H9 (cell line): ENCODE measurements around the gene KIRREL3. TPM values are rescaled to one million over a fixed set of nuclear protein-coding genes. Genes with fewer than 3 reads are reported as not detected.

Experiments
- DNase-seq: peaks from one replicate; pipeline ENCODE4 v3.0.0-alpha.2; 2017
- H2AFZ ChIP-seq: one replicate; pipeline ENCODE4 v1.6.1; 2013; ENCODE audit warnings: mild to moderate bottlenecking, low read length, control low read depth, moderate library complexity
- H2AK5ac ChIP-seq: 2 replicates; pipeline ENCODE4 v1.6.1; 2013; ENCODE audit warnings: low read length, control low read depth, mixed read lengths; ENCODE audit not compliant: insufficient read length
- H2BK120ac ChIP-seq: one replicate; pipeline ENCODE4 v1.6.1; 2013; ENCODE audit warnings: low read depth, mild to moderate bottlenecking, low read length, control low read depth, inconsistent platforms; ENCODE audit not compliant: poor library complexity, severe bottlenecking
- H2BK12ac ChIP-seq: 2 replicates; pipeline ENCODE4 v1.6.1; 2013; ENCODE audit warnings: low read length, control low read depth, mixed read lengths, low read depth; ENCODE audit not compliant: insufficient read length
- H2BK15ac ChIP-seq: 2 replicates; pipeline ENCODE4 v1.6.1; 2013; ENCODE audit warnings: low read depth, low read length, control low read depth
- H2BK20ac ChIP-seq: one replicate; pipeline ENCODE4 v1.6.1; 2013; ENCODE audit warnings: low read depth, mild to moderate bottlenecking, low read length, control low read depth, inconsistent platforms; ENCODE audit not compliant: poor library complexity, severe bottlenecking
- H2BK5ac ChIP-seq: 2 replicates; pipeline ENCODE4 v1.6.1; 2013; ENCODE audit warnings: low read length, control low read depth, mixed read lengths; ENCODE audit not compliant: insufficient read length
- H3K14ac ChIP-seq: 2 replicates; pipeline ENCODE4 v1.6.1; 2013; ENCODE audit warnings: low read length, control low read depth; ENCODE audit not compliant: insufficient read depth
- H3K18ac ChIP-seq: 2 replicates; pipeline ENCODE4 v1.6.1; 2013; ENCODE audit warnings: low read depth, mild to moderate bottlenecking, mixed read lengths, low read length, control low read depth; ENCODE audit not compliant: insufficient read length
- H3K23ac ChIP-seq: 2 replicates; pipeline ENCODE4 v1.6.1; 2013; ENCODE audit warnings: low read length, control low read depth, mixed read lengths, low read depth; ENCODE audit not compliant: insufficient read length
- H3K23me2 ChIP-seq: 2 replicates; pipeline ENCODE4 v1.6.1; 2013; ENCODE audit warnings: low read depth, mild to moderate bottlenecking, mixed read lengths, low read length, control low read depth; ENCODE audit not compliant: insufficient read length, poor library complexity, severe bottlenecking
- H3K27ac ChIP-seq: 2 replicates; pipeline ENCODE4 v1.5.1; 2013; ENCODE audit warnings: low read length, control low read depth, mixed read lengths, low read depth; ENCODE audit not compliant: insufficient read length
- H3K27me3 ChIP-seq: 2 replicates; pipeline ENCODE4 v1.6.1; 2013; ENCODE audit warnings: low read length, control low read depth, inconsistent platforms; ENCODE audit not compliant: insufficient read depth
- H3K4ac ChIP-seq: 2 replicates; pipeline ENCODE4 v1.6.1; 2013; ENCODE audit warnings: low read depth, mild to moderate bottlenecking, control low read depth, inconsistent platforms, low read length, moderate library complexity
- H3K4me1 ChIP-seq: 2 replicates; pipeline ENCODE4 v1.6.1; 2013; ENCODE audit warnings: low read length, control low read depth, inconsistent platforms; ENCODE audit not compliant: insufficient read depth
- H3K4me2 ChIP-seq: 2 replicates; pipeline ENCODE4 v1.6.1; 2013; ENCODE audit warnings: low read length, control low read depth, mixed read lengths; ENCODE audit not compliant: insufficient read length, insufficient read depth
- H3K56ac ChIP-seq: 2 replicates; pipeline ENCODE4 v1.6.1; 2013; ENCODE audit warnings: low read depth, mild to moderate bottlenecking, mixed read lengths, low read length, control low read depth; ENCODE audit not compliant: insufficient read length
- H3K79me1 ChIP-seq: 2 replicates; pipeline ENCODE4 v1.6.1; 2013; ENCODE audit warnings: low read depth, mild to moderate bottlenecking, moderate library complexity, low read length, control low read depth, inconsistent platforms; ENCODE audit not compliant: insufficient read depth, poor library complexity, severe bottlenecking
- H3K79me2 ChIP-seq: 2 replicates; pipeline ENCODE4 v1.6.1; 2013; ENCODE audit warnings: low read length, control low read depth, inconsistent platforms; ENCODE audit not compliant: insufficient read depth
- H3K9ac ChIP-seq: 2 replicates; pipeline ENCODE4 v1.6.1; 2013; ENCODE audit warnings: low read length, control low read depth, mixed read lengths; ENCODE audit not compliant: insufficient read length; ENCODE audit errors: extremely low read depth
- H3K9me3 ChIP-seq: one replicate; pipeline ENCODE4 v1.6.1; 2013; ENCODE audit warnings: low read depth, low read length, inconsistent platforms; ENCODE audit not compliant: control insufficient read depth
- H3T11ph ChIP-seq: one replicate; pipeline ENCODE4 v1.6.1; 2013; ENCODE audit warnings: mild to moderate bottlenecking, low read length, control low read depth, inconsistent platforms
- H4K20me1 ChIP-seq: one replicate; pipeline ENCODE4 v1.6.1; 2013; ENCODE audit not compliant: control insufficient read depth, insufficient read length, insufficient read depth
- H4K5ac ChIP-seq: 2 replicates; pipeline ENCODE4 v1.6.1; 2013; ENCODE audit warnings: low read depth, mild to moderate bottlenecking, mixed read lengths, low read length, control low read depth; ENCODE audit not compliant: insufficient read length
- H4K8ac ChIP-seq: replicated peaks from 2 replicates; pipeline ENCODE4 v1.6.1; 2013; ENCODE audit warnings: low read length, control low read depth, mixed read lengths, low read depth; ENCODE audit not compliant: insufficient read length
- H4K91ac ChIP-seq: 2 replicates; pipeline ENCODE4 v1.6.1; 2013; ENCODE audit warnings: low read depth, mild to moderate bottlenecking, moderate library complexity, mixed read lengths, low read length, control low read depth; ENCODE audit not compliant: insufficient read length
- H3K27ac Mint-ChIP-seq, 3 experiments: 2 replicates in 2 of 3; 3 replicates in 1 of 3; pipeline ENCODE4 v1.8.0; 2020 to 2021; ENCODE audit warnings: mixed read lengths in 3 of 3, mild to moderate bottlenecking in 1 of 3, moderate library complexity in 1 of 3
- H3K27me3 Mint-ChIP-seq: 2 replicates; pipeline ENCODE4 v1.8.0; 2021; ENCODE audit warnings: low read depth, mild to moderate bottlenecking, moderate library complexity, mixed read lengths
- H3K36me3 Mint-ChIP-seq, 3 experiments: 2 replicates in 2 of 3; 3 replicates in 1 of 3; pipeline ENCODE4 v1.8.0; 2020 to 2021; ENCODE audit warnings: low read depth in 3 of 3, mixed read lengths in 3 of 3; ENCODE audit not compliant: insufficient read depth in 1 of 3
- H3K4me1 Mint-ChIP-seq, 2 experiments: 2 replicates each; pipeline ENCODE4 v1.8.0; 2020; ENCODE audit warnings: mixed read lengths in 2 of 2
- H3K4me3 Mint-ChIP-seq, 2 experiments: 2 replicates in 1 of 2; 3 replicates in 1 of 2; pipeline ENCODE4 v1.8.0; 2020 to 2021; ENCODE audit warnings: mild to moderate bottlenecking in 2 of 2, mixed read lengths in 2 of 2, moderate library complexity in 1 of 2
- H3K9me3 Mint-ChIP-seq, 2 experiments: 2 replicates in 1 of 2; 3 replicates in 1 of 2; pipeline ENCODE4 v1.8.0; 2020; ENCODE audit warnings: mild to moderate bottlenecking in 2 of 2, mixed read lengths in 2 of 2, moderate library complexity in 1 of 2
- WGBS: extraction: QIAGEN DNeasy Blood & Tissue Kit; methylation state at CpG from one replicate; pipeline ENCODE4 v1.1.7; 2013; ENCODE audit warnings: missing lambda C conversion rate, low lambda C conversion rate, mixed read lengths; ENCODE audit not compliant: insufficient read length; ENCODE audit errors: extremely low coverage; 5-methylcytosine and 5-hydroxymethylcytosine counted together
- total RNA-seq: library from RNA; stranded (reverse); gene quantifications from 2 replicates; pipeline ENCODE4 v1.2.1, GENCODE V29; 2021
- TF ChIP-seq, protein P1 (sequence below): fragments of 200-600 bp; sonication (generic); conservative IDR thresholded peaks from 3 replicates; pipeline ENCODE4 v1.8.0; 2021; ENCODE audit warnings: antibody characterized with exemption, mild to moderate bottlenecking

Gene KIRREL3
- total RNA-seq, 1 experiment from 2014 or later: 0.17 TPM

DNA sequence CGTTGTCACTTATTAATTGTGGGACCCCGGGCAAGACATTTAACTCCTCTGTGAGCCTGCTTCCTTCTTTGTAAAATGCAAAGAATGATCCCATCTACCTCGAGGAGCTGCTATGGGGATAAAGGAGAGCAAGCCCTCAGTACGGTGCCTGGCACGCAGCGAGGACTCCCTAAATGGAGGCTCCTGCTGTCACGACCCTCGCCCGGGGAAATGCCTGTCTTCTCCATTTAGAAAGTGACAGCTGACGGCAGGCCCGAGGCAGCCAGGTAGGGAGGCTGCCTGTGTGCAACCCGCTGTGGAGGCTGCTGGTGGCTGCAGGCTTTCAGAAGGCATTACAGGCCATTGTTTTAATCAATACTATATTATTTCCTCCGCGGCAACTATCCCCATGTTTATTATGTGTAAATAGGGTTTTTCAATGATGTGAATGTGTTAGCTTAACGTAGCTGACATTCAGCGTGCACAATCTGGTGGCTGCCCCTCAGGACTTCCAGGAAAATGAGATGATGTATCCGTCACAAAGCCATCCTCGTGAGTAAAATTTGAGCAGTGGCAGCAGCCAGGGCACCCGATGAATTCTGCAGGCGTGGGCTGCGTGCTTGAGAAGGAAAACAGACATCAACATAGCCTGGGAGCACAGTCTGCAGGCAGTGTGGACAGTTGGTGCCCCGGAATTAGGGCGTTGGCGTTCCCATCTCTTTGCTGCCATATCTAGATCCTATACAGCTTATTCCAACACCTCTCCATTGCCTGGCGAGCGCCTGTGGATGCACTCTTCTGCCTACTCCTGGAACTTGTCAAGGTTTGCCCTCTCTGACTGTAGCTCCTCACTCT lies 416.8 kb downstream of the KIRREL3 start:
- Histone ChIP-seq H3K9ac (no peak overlapping the region), H2BK5ac (no peak overlapping the region), H4K5ac (no peak overlapping the region), H3K4me1 (peaks cover 4% of the 10 kb centered on the region; the same call in 1 of the 2 replicates), H3K23ac (no peak overlapping the region), H2BK20ac (no peak overlapping the region), H2AFZ (no peak overlapping the region), H3K18ac (no peak overlapping the region), H3K4me2 (no peak overlapping the region), H3T11ph (no peak overlapping the region), H2BK120ac (no peak overlapping the region), H3K27me3 (no peaks in the 10 kb centered on the region), H3K27ac (no peak overlapping the region), H2BK15ac (no peak overlapping the region), H3K14ac (no peak overlapping the region), H3K23me2 (no peaks in the 10 kb centered on the region), H3K4ac (no peak overlapping the region), H4K20me1 (no peaks in the 10 kb centered on the region), H4K91ac (no peak overlapping the region), H2AK5ac (no peak overlapping the region), H2BK12ac (no peak overlapping the region), H3K79me1 (no peaks in the 10 kb centered on the region), H3K79me2 (no peaks in the 10 kb centered on the region), H4K8ac (no peak overlapping the region), H3K56ac (no peak overlapping the region), H3K9me3 (no peaks in the 10 kb centered on the region)
- peaks cover 5 to 9% of the 10 kb centered on the region in 2 experiments for H3K4me1 Mint-ChIP-seq
- H3K27me3 Mint-ChIP-seq: peaks cover 3% of the 10 kb centered on the region
- no CpG with 5 or more reads among the region's 26 CpGs for WGBS
- TF ChIP-seq, protein P1, sequence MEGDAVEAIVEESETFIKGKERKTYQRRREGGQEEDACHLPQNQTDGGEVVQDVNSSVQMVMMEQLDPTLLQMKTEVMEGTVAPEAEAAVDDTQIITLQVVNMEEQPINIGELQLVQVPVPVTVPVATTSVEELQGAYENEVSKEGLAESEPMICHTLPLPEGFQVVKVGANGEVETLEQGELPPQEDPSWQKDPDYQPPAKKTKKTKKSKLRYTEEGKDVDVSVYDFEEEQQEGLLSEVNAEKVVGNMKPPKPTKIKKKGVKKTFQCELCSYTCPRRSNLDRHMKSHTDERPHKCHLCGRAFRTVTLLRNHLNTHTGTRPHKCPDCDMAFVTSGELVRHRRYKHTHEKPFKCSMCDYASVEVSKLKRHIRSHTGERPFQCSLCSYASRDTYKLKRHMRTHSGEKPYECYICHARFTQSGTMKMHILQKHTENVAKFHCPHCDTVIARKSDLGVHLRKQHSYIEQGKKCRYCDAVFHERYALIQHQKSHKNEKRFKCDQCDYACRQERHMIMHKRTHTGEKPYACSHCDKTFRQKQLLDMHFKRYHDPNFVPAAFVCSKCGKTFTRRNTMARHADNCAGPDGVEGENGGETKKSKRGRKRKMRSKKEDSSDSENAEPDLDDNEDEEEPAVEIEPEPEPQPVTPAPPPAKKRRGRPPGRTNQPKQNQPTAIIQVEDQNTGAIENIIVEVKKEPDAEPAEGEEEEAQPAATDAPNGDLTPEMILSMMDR: no peak
- no peak for DNase-seq
- H3K36me3 Mint-ChIP-seq: no peaks in the 10 kb centered on the region
- no peak overlapping the region for H3K4me3 Mint-ChIP-seq
- no peaks in the 10 kb centered on the region for H3K9me3 Mint-ChIP-seq
- H3K27ac Mint-ChIP-seq: no peak overlapping the region
